ENCODE results near the gene SLC1A4.

DNA sequence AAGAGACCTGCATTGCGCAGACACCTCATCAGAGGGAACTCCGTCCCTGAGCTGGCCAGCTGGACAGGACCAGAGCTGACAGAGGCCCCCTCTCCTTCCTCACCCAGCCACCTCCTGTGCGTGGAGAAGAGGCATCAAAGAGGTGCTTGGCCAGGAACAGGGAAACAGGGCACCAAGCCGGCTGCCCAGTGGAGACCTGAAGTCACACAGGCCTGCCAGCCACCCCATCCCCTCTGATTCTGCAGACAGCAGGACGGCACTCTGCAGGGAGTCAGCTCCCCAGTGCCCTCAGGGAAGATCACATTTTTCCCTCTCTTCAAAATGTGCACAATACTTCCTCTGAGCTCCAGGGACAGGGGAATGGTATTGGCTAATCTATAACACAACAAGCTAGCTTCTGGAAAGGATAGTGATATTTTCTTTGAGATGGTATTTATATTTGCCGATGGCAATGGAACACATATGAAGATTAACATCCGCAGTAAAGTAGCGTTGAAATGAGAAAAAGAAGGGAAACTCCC is 30.5 kb downstream of the SLC1A4 start:
- TF ChIP-seq JUND (IDR thresholded peaks at IDR 0.05) = no peak
- TF ChIP-seq, protein P1, sequence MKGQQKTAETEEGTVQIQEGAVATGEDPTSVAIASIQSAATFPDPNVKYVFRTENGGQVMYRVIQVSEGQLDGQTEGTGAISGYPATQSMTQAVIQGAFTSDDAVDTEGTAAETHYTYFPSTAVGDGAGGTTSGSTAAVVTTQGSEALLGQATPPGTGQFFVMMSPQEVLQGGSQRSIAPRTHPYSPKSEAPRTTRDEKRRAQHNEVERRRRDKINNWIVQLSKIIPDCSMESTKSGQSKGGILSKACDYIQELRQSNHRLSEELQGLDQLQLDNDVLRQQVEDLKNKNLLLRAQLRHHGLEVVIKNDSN (IDR thresholded peaks at IDR 0.05; ENCODE audit: borderline replicate concordance, low read depth) = no peak
- no peak for TF ChIP-seq SMC3 (IDR thresholded peaks at IDR 0.05; ENCODE audit: low read depth, low read length)
- TF ChIP-seq, protein P2, sequence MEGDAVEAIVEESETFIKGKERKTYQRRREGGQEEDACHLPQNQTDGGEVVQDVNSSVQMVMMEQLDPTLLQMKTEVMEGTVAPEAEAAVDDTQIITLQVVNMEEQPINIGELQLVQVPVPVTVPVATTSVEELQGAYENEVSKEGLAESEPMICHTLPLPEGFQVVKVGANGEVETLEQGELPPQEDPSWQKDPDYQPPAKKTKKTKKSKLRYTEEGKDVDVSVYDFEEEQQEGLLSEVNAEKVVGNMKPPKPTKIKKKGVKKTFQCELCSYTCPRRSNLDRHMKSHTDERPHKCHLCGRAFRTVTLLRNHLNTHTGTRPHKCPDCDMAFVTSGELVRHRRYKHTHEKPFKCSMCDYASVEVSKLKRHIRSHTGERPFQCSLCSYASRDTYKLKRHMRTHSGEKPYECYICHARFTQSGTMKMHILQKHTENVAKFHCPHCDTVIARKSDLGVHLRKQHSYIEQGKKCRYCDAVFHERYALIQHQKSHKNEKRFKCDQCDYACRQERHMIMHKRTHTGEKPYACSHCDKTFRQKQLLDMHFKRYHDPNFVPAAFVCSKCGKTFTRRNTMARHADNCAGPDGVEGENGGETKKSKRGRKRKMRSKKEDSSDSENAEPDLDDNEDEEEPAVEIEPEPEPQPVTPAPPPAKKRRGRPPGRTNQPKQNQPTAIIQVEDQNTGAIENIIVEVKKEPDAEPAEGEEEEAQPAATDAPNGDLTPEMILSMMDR (IDR thresholded peaks at IDR 0.05) = no peak
- no peak for TF ChIP-seq POLR2AphosphoS5 (IDR thresholded peaks at IDR 0.05; ENCODE audit: low read depth, low read length)
- TF ChIP-seq FOSL2 (IDR thresholded peaks at IDR 0.05; ENCODE audit: borderline replicate concordance, low read depth) = no peak
- no peak for TF ChIP-seq MEF2A (IDR thresholded peaks at IDR 0.05; ENCODE audit: borderline replicate concordance, low read depth)
- TF ChIP-seq CHD2 (IDR thresholded peaks at IDR 0.05; ENCODE audit: low read length, partially characterized antibody) = no peak
- TF ChIP-seq EP300 (IDR thresholded peaks at IDR 0.05; ENCODE audit: borderline replicate concordance in 1 of 2, low read depth in 1 of 2, low read length in 1 of 2) = no peak
- TF ChIP-seq SIN3A (IDR thresholded peaks at IDR 0.05; ENCODE audit: borderline replicate concordance, low read depth, low read length) = no peak

All from SK-N-SH (cell line).